Upper lobe of left lung (tissue), 4 donors: ENCODE measurements around the gene NOL8.

Experiments used
- EP300 ChIP-seq, 4 donors: sonication (generic); formaldehyde crosslinking; IDR thresholded peaks; one replicate each; pipeline ENCODE4 v1.5.1; 2017; ENCODE audit warnings: antibody characterized with exemption in 4 of 4, control low read depth in 2 of 4
- POLR2AphosphoS5 ChIP-seq, 2 donors: sonication (generic); formaldehyde crosslinking; IDR thresholded peaks; one replicate each; pipeline ENCODE4 v1.5.1; 2017; ENCODE audit warnings: antibody characterized with exemption in 2 of 2
- TF ChIP-seq, protein P1 (sequence below), 6 experiments: fragments of 450-650 bp in 4 of 6; fragments of 200-600 bp in 2 of 6; sonication (generic) in 2 of 6; IDR thresholded peaks; one replicate each; pipeline ENCODE4 v1.5.1; 2016 to 2019; ENCODE audit warnings: antibody characterized with exemption in 6 of 6

DNA sequence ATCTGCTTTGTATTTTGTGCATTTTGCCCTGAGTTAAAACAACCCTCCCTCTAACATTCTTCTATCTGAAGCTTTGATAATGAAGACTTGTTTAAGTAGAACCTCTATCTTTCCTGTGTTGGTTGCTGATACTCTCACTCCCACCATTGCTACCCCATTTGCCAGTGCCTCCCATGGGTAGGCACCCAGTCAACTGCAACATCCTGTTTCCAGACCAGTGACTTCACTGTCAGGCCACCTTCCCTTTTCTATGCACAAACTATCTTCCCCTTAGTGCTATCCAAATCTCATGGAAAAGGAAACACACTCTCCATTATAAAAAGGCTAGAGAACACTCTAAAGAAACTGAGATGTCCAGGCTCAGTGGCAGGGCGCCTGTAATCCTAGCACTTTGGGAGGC, 26.0 kb downstream of the NOL8 start:
- TF ChIP-seq, protein P1, sequence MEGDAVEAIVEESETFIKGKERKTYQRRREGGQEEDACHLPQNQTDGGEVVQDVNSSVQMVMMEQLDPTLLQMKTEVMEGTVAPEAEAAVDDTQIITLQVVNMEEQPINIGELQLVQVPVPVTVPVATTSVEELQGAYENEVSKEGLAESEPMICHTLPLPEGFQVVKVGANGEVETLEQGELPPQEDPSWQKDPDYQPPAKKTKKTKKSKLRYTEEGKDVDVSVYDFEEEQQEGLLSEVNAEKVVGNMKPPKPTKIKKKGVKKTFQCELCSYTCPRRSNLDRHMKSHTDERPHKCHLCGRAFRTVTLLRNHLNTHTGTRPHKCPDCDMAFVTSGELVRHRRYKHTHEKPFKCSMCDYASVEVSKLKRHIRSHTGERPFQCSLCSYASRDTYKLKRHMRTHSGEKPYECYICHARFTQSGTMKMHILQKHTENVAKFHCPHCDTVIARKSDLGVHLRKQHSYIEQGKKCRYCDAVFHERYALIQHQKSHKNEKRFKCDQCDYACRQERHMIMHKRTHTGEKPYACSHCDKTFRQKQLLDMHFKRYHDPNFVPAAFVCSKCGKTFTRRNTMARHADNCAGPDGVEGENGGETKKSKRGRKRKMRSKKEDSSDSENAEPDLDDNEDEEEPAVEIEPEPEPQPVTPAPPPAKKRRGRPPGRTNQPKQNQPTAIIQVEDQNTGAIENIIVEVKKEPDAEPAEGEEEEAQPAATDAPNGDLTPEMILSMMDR (IDR thresholded peaks at IDR 0.05): no peak
- TF ChIP-seq POLR2AphosphoS5 (IDR thresholded peaks at IDR 0.05) (no peak), EP300 (IDR thresholded peaks at IDR 0.05) (no peak)
